ENCODE results near the gene SCPEP1.

DNA sequence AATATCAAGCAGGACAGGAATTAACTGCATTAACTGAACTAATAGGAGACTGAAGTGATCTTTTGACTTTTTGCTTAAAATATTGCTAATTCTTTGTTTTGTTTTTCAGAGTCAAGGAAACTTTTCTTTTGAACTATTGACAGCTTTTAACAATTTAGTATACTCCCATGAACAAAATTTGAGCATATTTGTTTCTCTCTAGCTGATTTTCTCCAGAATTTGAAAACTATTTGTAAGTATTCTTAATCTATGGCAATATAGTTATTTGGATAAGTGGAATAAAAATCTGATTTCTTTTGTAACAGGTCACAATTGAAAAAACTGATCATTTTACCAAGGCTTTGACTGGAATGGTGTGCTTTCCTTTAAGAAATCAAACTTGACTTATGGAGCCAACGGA is 7.0 kb upstream of the SCPEP1 start:
- no peak for TF ChIP-seq TARDBP (IDR thresholded peaks at IDR 0.05; ENCODE audit: borderline replicate concordance)
- no peak for TF ChIP-seq SRF (IDR thresholded peaks at IDR 0.05; ENCODE audit: low read depth in 2 of 2, low read length in 2 of 2)
- no peak for TF ChIP-seq RAD51 (IDR thresholded peaks at IDR 0.05)
- TF ChIP-seq POLR2AphosphoS5 (IDR thresholded peaks at IDR 0.05; ENCODE audit: low read length) = no peak
- TF ChIP-seq, protein P1, sequence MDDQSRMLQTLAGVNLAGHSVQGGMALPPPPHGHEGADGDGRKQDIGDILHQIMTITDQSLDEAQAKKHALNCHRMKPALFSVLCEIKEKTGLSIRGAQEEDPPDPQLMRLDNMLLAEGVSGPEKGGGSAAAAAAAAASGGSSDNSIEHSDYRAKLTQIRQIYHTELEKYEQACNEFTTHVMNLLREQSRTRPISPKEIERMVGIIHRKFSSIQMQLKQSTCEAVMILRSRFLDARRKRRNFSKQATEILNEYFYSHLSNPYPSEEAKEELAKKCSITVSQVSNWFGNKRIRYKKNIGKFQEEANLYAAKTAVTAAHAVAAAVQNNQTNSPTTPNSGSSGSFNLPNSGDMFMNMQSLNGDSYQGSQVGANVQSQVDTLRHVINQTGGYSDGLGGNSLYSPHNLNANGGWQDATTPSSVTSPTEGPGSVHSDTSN (IDR thresholded peaks at IDR 0.05; ENCODE audit: insufficient replicate concordance, low read depth, low read length) = no peak
- TF ChIP-seq, protein P2, sequence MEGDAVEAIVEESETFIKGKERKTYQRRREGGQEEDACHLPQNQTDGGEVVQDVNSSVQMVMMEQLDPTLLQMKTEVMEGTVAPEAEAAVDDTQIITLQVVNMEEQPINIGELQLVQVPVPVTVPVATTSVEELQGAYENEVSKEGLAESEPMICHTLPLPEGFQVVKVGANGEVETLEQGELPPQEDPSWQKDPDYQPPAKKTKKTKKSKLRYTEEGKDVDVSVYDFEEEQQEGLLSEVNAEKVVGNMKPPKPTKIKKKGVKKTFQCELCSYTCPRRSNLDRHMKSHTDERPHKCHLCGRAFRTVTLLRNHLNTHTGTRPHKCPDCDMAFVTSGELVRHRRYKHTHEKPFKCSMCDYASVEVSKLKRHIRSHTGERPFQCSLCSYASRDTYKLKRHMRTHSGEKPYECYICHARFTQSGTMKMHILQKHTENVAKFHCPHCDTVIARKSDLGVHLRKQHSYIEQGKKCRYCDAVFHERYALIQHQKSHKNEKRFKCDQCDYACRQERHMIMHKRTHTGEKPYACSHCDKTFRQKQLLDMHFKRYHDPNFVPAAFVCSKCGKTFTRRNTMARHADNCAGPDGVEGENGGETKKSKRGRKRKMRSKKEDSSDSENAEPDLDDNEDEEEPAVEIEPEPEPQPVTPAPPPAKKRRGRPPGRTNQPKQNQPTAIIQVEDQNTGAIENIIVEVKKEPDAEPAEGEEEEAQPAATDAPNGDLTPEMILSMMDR (IDR thresholded peaks at IDR 0.05 in 2 of 3, conservative IDR thresholded peaks at IDR 0.05 in 1 of 3; ENCODE audit: control insufficient read depth in 2 of 3, extremely low read depth in 1 of 3, insufficient read depth in 1 of 3, low read depth in 3 of 3, low read length in 3 of 3) = no peak
- TF ChIP-seq LARP7 (IDR thresholded peaks at IDR 0.05) = no peak
